HepG2 (cell line): ENCODE measurements around the gene BET1L.

Experiments
- ADNP ChIP-seq: sonication (generic); formaldehyde crosslinking; IDR thresholded peaks from 2 replicates; pipeline ENCODE4 v1.4.0; 2020; ENCODE audit warnings: missing genetic modification reagents
- EZH2 ChIP-seq: conservative IDR thresholded peaks from 2 replicates; pipeline ENCODE4 v1.6.1; 2012; ENCODE audit warnings: mild to moderate bottlenecking, low read depth, low read length, moderate library complexity
- HNF4G ChIP-seq, 2 experiments: sonication (generic) in 1 of 2; formaldehyde crosslinking in 1 of 2; IDR thresholded peaks; 2 replicates each; pipeline versions ENCODE4 v1.4.0 to v1.6.1; 2011 to 2020; ENCODE audit warnings: borderline replicate concordance in 2 of 2, low read depth in 2 of 2, mild to moderate bottlenecking in 2 of 2, low read length in 1 of 2, missing genetic modification reagents in 1 of 2, moderate library complexity in 1 of 2
- JUND ChIP-seq: sonication (generic); formaldehyde crosslinking; IDR thresholded peaks from 2 replicates; pipeline ENCODE4 v1.8.0; 2022; ENCODE audit warnings: mild to moderate bottlenecking, missing genetic modification reagents
- PHF20 ChIP-seq: sonication (generic); formaldehyde crosslinking; IDR thresholded peaks from 2 replicates; pipeline ENCODE4 v1.5.0; 2020; ENCODE audit warnings: mild to moderate bottlenecking, missing genetic modification reagents
- POLR2A ChIP-seq, 2 experiments: IDR thresholded peaks; 2 replicates each; pipeline ENCODE4 v1.6.1; 2011; ENCODE audit warnings: low read depth in 2 of 2, low read length in 2 of 2, mild to moderate bottlenecking in 1 of 2, moderate library complexity in 1 of 2; ENCODE audit not compliant: insufficient read depth in 1 of 2
- POLR2AphosphoS5 ChIP-seq: IDR thresholded peaks from 2 replicates; pipeline ENCODE4 v1.6.1; 2012; ENCODE audit warnings: low read depth, low read length
- RBFOX2 ChIP-seq: fragments of 200-400 bp; formaldehyde crosslinking; IDR thresholded peaks from 2 replicates; pipeline ENCODE4 v1.6.1; 2017; ENCODE audit warnings: low read depth, mild to moderate bottlenecking, low read length
- RFX3 ChIP-seq: IDR thresholded peaks from 2 replicates; pipeline ENCODE4 v1.6.1; 2016; ENCODE audit warnings: missing biosample characterization, missing genetic modification reagents
- ZNF274 ChIP-seq: sonication (generic); formaldehyde crosslinking; IDR thresholded peaks from 2 replicates; pipeline ENCODE4 v1.5.1; 2020; ENCODE audit warnings: mild to moderate bottlenecking, missing genetic modification reagents
- ZZZ3 ChIP-seq: sonication (generic); formaldehyde crosslinking; IDR thresholded peaks from 2 replicates; pipeline ENCODE4 v1.4.0; 2020; ENCODE audit warnings: missing genetic modification reagents, mild to moderate bottlenecking, borderline replicate concordance
- TF ChIP-seq, protein P1 (sequence below): sonication (generic); formaldehyde crosslinking; IDR thresholded peaks from 2 replicates; pipeline ENCODE4 v1.4.0; 2020; ENCODE audit warnings: missing genetic modification reagents, borderline replicate concordance
- TF ChIP-seq, protein P2 (sequence below): sonication (generic); formaldehyde crosslinking; IDR thresholded peaks from 2 replicates; pipeline ENCODE4 v1.5.0; 2020; ENCODE audit warnings: mild to moderate bottlenecking, missing genetic modification reagents, moderate library complexity
- TF ChIP-seq, protein P3 (sequence below): sonication (generic); formaldehyde crosslinking; IDR thresholded peaks from 2 replicates; pipeline ENCODE4 v1.5.0; 2020; ENCODE audit warnings: mild to moderate bottlenecking, missing genetic modification reagents

DNA sequence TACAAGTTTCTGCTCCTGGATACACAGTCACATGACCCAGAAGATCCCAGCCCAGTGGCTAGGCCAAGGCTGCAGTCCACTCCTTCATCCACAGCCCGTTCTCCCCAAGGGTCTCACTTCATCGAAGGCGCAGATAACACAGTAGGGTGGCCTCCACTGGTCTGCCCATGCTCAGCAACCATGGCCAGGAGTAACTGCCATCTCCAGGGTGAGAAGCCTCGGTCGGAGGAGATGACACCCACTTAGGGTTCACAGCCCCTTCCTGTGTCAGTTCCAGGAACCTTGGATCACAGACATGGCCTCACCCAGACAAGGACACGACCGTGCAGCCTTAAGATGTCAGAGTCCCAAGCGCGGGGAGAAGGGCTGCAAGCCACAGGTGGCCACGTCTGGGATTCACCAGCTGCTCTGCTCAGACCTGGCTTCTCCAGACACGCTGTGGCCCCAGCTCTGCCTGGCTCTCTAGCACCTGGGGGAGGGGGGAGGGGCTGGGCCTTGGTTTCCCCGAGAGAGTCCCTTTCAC lies 2.6 kb downstream of the BET1L start:
- TF ChIP-seq, protein P1, sequence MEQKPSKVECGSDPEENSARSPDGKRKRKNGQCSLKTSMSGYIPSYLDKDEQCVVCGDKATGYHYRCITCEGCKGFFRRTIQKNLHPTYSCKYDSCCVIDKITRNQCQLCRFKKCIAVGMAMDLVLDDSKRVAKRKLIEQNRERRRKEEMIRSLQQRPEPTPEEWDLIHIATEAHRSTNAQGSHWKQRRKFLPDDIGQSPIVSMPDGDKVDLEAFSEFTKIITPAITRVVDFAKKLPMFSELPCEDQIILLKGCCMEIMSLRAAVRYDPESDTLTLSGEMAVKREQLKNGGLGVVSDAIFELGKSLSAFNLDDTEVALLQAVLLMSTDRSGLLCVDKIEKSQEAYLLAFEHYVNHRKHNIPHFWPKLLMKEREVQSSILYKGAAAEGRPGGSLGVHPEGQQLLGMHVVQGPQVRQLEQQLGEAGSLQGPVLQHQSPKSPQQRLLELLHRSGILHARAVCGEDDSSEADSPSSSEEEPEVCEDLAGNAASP (CRISPR knock-in tag) = no peak
- TF ChIP-seq ZZZ3 (no peak), ADNP (no peak), RFX3 (CRISPR knock-in tag) (no peak), RBFOX2 (no peak), POLR2A (IDR thresholded peaks at IDR 0.05; ENCODE audit: insufficient read depth in 1 of 2, low read depth in 2 of 2, low read length in 2 of 2) (no peak), EZH2 (no peak), JUND (CRISPR knock-in tag) (no peak), PHF20 (CRISPR knock-in tag) (no peak), HNF4G (IDR thresholded peaks at IDR 0.05; ENCODE audit: borderline replicate concordance, low read depth, low read length) (no peak), HNF4G (CRISPR knock-in tag; IDR thresholded peaks at IDR 0.05; ENCODE audit: borderline replicate concordance, low read depth) (no peak), ZNF274 (CRISPR knock-in tag) (no peak), POLR2AphosphoS5 (no peak)
- TF ChIP-seq, protein P2, sequence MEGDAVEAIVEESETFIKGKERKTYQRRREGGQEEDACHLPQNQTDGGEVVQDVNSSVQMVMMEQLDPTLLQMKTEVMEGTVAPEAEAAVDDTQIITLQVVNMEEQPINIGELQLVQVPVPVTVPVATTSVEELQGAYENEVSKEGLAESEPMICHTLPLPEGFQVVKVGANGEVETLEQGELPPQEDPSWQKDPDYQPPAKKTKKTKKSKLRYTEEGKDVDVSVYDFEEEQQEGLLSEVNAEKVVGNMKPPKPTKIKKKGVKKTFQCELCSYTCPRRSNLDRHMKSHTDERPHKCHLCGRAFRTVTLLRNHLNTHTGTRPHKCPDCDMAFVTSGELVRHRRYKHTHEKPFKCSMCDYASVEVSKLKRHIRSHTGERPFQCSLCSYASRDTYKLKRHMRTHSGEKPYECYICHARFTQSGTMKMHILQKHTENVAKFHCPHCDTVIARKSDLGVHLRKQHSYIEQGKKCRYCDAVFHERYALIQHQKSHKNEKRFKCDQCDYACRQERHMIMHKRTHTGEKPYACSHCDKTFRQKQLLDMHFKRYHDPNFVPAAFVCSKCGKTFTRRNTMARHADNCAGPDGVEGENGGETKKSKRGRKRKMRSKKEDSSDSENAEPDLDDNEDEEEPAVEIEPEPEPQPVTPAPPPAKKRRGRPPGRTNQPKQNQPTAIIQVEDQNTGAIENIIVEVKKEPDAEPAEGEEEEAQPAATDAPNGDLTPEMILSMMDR = no peak
- TF ChIP-seq, protein P3, sequence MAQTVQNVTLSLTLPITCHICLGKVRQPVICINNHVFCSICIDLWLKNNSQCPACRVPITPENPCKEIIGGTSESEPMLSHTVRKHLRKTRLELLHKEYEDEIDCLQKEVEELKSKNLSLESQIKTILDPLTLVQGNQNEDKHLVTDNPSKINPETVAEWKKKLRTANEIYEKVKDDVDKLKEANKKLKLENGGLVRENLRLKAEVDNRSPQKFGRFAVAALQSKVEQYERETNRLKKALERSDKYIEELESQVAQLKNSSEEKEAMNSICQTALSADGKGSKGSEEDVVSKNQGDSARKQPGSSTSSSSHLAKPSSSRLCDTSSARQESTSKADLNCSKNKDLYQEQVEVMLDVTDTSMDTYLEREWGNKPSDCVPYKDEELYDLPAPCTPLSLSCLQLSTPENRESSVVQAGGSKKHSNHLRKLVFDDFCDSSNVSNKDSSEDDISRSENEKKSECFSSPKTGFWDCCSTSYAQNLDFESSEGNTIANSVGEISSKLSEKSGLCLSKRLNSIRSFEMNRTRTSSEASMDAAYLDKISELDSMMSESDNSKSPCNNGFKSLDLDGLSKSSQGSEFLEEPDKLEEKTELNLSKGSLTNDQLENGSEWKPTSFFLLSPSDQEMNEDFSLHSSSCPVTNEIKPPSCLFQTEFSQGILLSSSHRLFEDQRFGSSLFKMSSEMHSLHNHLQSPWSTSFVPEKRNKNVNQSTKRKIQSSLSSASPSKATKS (CRISPR knock-in tag) = no peak
